ENCODE results near the gene NLN.

- TF ChIP-seq, protein P1, sequence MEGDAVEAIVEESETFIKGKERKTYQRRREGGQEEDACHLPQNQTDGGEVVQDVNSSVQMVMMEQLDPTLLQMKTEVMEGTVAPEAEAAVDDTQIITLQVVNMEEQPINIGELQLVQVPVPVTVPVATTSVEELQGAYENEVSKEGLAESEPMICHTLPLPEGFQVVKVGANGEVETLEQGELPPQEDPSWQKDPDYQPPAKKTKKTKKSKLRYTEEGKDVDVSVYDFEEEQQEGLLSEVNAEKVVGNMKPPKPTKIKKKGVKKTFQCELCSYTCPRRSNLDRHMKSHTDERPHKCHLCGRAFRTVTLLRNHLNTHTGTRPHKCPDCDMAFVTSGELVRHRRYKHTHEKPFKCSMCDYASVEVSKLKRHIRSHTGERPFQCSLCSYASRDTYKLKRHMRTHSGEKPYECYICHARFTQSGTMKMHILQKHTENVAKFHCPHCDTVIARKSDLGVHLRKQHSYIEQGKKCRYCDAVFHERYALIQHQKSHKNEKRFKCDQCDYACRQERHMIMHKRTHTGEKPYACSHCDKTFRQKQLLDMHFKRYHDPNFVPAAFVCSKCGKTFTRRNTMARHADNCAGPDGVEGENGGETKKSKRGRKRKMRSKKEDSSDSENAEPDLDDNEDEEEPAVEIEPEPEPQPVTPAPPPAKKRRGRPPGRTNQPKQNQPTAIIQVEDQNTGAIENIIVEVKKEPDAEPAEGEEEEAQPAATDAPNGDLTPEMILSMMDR (IDR thresholded peaks at IDR 0.05) = no peak
- TF ChIP-seq POLR2A (IDR thresholded peaks at IDR 0.05) = no peak
Observed at GRCh38 chr5:65749956-65750355, 28.0 kb downstream of the NLN start.
